Smooth muscle cell of bladder (primary cell): ENCODE results near the gene TLK1. TPM values are rescaled to one million over a fixed set of nuclear protein-coding genes. Genes with fewer than 3 reads are reported as not detected.

Experiments used
- total RNA-seq: library from RNA; depleted of rRNA; stranded (reverse); fragments of >200 nt; gene quantifications from 2 replicates; pipeline ENCODE4 v1.2.3, GENCODE V29; 2014

Gene TLK1
- 18.1 and 24.6 TPM in 2 replicates for total RNA-seq

GRCh38 chr2:171160119-171160955, at the start of gene TLK1:
TSS of gene TLK1 (minus strand) at chr2:171160893. CDS start at chr2:171160428, 465 bp downstream.

Other genes with a start within 250 kb of the TLK1 start
- 25.6 and 38.5 TPM in 2 replicates for gene GORASP2, start 231.6 kb downstream of the TLK1 start, total RNA-seq